ENCODE results near the gene SETD1B. TPM values are rescaled to one million over a fixed set of nuclear protein-coding genes. Genes with fewer than 3 reads are reported as not detected.

The SETD1B gene
- total and polyA plus RNA-seq, 2 of the 4 experiments (the other 2 are of a cell fraction) = 0.90 to 5.1 TPM

- CTCF ChIA-PET = no interaction called here
Observed at GRCh38 chr12:121819212-121819949, 15.6 kb downstream of the SETD1B start.

More at GRCh38 chr12:121819212-121819949, 15.6 kb downstream of the SETD1B start:
- Histone ChIP-seq H4K91ac (ENCODE audit: insufficient read depth, low read depth, low read length) (no peak overlapping the region), H2AK5ac (ENCODE audit: low read depth, low read length) (no peak overlapping the region), H3K9me1 (ENCODE audit: insufficient read depth, low read length) (no peaks in the 10 kb centered on the region), H4K5ac (ENCODE audit: low read depth, low read length) (no peak overlapping the region), H3K36me3 (ENCODE audit: control insufficient read depth, insufficient read depth, low read length) (peaks cover 70% of the 10 kb centered on the region), H2BK120ac (ENCODE audit: low read depth, low read length) (no peak overlapping the region), H4K20me1 (ENCODE audit: insufficient read depth, low read length) (peaks cover 8% of the 10 kb centered on the region), H3K9ac (ENCODE audit: low read depth, low read length) (no peak overlapping the region), H3K9me3 (ENCODE audit: control insufficient read depth, insufficient read depth, low read length) (no peaks in the 10 kb centered on the region), H3K4ac (ENCODE audit: low read depth, low read length) (no peak overlapping the region), H3K56ac (ENCODE audit: extremely low read depth, insufficient read depth, low read length) (no peak overlapping the region), H2AFZ (replicated peaks; ENCODE audit: low read length, poor library complexity) (no peak overlapping the region), H2BK20ac (ENCODE audit: low read depth, low read length) (no peak overlapping the region), H3K18ac (ENCODE audit: low read depth, low read length) (no peak overlapping the region), H2BK5ac (ENCODE audit: low read depth, low read length, poor library complexity, severe bottlenecking) (no peak overlapping the region), H3K4me1 (ENCODE audit: control insufficient read depth, insufficient read depth, low read length) (no peaks in the 10 kb centered on the region), H3K27me3 (ENCODE audit: control insufficient read depth, insufficient read depth, low read length) (no peaks in the 10 kb centered on the region), H4K8ac (ENCODE audit: low read depth in 2 of 2, low read length in 2 of 2) (no peak overlapping the region), H3K27ac (ENCODE audit: insufficient read depth, low read length) (no peak overlapping the region), H3K14ac (replicated peaks; ENCODE audit: low read depth, low read length) (no peak overlapping the region), H3K23ac (ENCODE audit: low read depth, low read length) (no peak overlapping the region), H2AK9ac (replicated peaks; ENCODE audit: low read depth, low read length, poor library complexity) (no peak overlapping the region), H3K79me1 (ENCODE audit: low read depth in 1 of 2, low read length in 2 of 2) (peaks cover 27 to 58% of the 10 kb centered on the region in 2 experiments), H2BK15ac (ENCODE audit: low read depth, low read length) (no peak overlapping the region), H3K4me3 (ENCODE audit: insufficient read depth, low read depth, low read length) (no peak overlapping the region), H3K4me2 (ENCODE audit: low read depth, low read length) (no peak overlapping the region)
- 90% methylated on average over 4 of the region's 22 CpGs; no CpG with 5 or more reads in 1 of the 2 experiments for WGBS, 2 experiments (ENCODE audit: extremely low coverage in 2 of 2, insufficient read length in 1 of 2)
- TF ChIP-seq CTCF (conservative IDR thresholded peaks at IDR 0.05; ENCODE audit: low read depth, low read length) = no peak
- no peak for TF ChIP-seq MXI1 (IDR thresholded peaks at IDR 0.05; ENCODE audit: borderline replicate concordance, low read depth, low read length)
- TF ChIP-seq RCOR1 (IDR thresholded peaks at IDR 0.05; ENCODE audit: insufficient replicate concordance, low read length) = no peak
- TF ChIP-seq ELK1 (IDR thresholded peaks at IDR 0.05; ENCODE audit: borderline replicate concordance, low read depth, low read length) = no peak
- TF ChIP-seq MAFK (IDR thresholded peaks at IDR 0.05; ENCODE audit: low read depth, low read length) = no peak
- no peak for TF ChIP-seq NFE2L2 (IDR thresholded peaks at IDR 0.05; ENCODE audit: low read depth, low read length)
- TF ChIP-seq BHLHE40 (IDR thresholded peaks at IDR 0.05; ENCODE audit: low read depth, low read length) = no peak
- no peak for TF ChIP-seq CEBPB (IDR thresholded peaks at IDR 0.05; ENCODE audit: low read depth, low read length)
- TF ChIP-seq USF2 (IDR thresholded peaks at IDR 0.05; ENCODE audit: low read depth, low read length) = no peak
- TF ChIP-seq RAD21 (IDR thresholded peaks at IDR 0.05; ENCODE audit: low read length) = no peak
- TF ChIP-seq SMC3 (IDR thresholded peaks at IDR 0.05; ENCODE audit: low read depth, low read length) = no peak
- TF ChIP-seq RFX5 (IDR thresholded peaks at IDR 0.05; ENCODE audit: low read depth, low read length) = no peak
- no peak for TF ChIP-seq MAZ (IDR thresholded peaks at IDR 0.05; ENCODE audit: borderline replicate concordance, low read depth, low read length)
- no peak for TF ChIP-seq CHD1 (IDR thresholded peaks at IDR 0.05; ENCODE audit: low read depth, low read length)
- no peak for TF ChIP-seq POLR2A (IDR thresholded peaks at IDR 0.05; ENCODE audit: low read depth, low read length)
- POLR2A ChIA-PET (ENCODE audit: unreplicated experiment) = no interaction called here
- DNase-seq = no peak
- ATAC-seq (ENCODE audit: low read depth) = no peak
- in situ Hi-C loops (cut with MboI; ENCODE audit: low sequenced_read_pairs) (no loop called here), dilution Hi-C loops (cut with HindIII; ENCODE audit: low sequenced_read_pairs, unreplicated experiment) (no loop called here), intact Hi-C loops (cut with micrococcal nuclease) (no loop called here)
- no TSS peak for BruUV-seq (replicated peaks)

Measured in IMR-90 (cell line).